Activated gamma-delta T cell (primary cell): Measurements from ENCODE around the gene NDE1.
A peak's percentile ranks its signal among the peaks of the same experiment; 100 is the strongest.
"Not testable (repeated sequence)": the region's sequence is repeated elsewhere in the genome, so short reads cannot be mapped to it uniquely, and the experiment has no call there.

ENCODE experiments used
- DNase-seq: peaks from one replicate; lab custom pipeline; 2025; lab: John Stamatoyannopoulos, UW

NDE1 gene

GRCh38 chr16:15650698-15651171 lies 690 bp downstream of the NDE1 start:
- no peak for DNase-seq

- DNase-seq = no peak
These were observed 2.4 kb downstream of the NDE1 start for GRCh38 chr16:15652293-15653001.

- no peak for DNase-seq
These were observed 3.2 kb downstream of the NDE1 start for GRCh38 chr16:15653227-15653626.

GRCh38 chr16:15654591-15654990 lies 4.5 kb downstream of the NDE1 start:
- DNase-seq = no peak

GRCh38 chr16:15655561-15655960 lies 5.5 kb downstream of the NDE1 start:
- not testable (repeated sequence) for DNase-seq

GRCh38 chr16:15658149-15658548 lies 8.1 kb downstream of the NDE1 start:
- DNase-seq = no peak

GRCh38 chr16:15658556-15658955 lies 8.5 kb downstream of the NDE1 start:
- no peak for DNase-seq

DNA sequence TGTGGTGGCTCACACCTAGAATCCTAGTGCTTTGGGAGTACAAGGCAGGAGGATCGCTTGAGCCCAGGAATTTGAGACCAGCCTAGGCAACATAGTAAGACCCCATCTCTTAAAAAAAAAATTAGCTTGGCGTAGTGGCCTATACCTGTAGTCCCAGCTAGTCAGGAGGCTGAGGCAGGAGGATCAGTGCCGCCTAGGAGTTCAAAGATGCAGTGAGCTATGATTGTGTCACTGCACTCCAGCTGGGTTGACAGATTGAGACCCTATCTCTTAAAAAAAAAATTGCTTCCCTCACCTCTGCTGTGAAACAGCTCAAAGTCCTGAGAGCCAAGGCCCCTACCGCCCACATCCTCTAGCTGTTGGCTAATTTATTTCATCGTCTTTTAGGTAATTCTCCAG lies 10.2 kb downstream of the NDE1 start:
- no peak for DNase-seq

GRCh38 chr16:15665107-15665506 lies 15.1 kb downstream of the NDE1 start:
- DNase-seq = no peak

DNA sequence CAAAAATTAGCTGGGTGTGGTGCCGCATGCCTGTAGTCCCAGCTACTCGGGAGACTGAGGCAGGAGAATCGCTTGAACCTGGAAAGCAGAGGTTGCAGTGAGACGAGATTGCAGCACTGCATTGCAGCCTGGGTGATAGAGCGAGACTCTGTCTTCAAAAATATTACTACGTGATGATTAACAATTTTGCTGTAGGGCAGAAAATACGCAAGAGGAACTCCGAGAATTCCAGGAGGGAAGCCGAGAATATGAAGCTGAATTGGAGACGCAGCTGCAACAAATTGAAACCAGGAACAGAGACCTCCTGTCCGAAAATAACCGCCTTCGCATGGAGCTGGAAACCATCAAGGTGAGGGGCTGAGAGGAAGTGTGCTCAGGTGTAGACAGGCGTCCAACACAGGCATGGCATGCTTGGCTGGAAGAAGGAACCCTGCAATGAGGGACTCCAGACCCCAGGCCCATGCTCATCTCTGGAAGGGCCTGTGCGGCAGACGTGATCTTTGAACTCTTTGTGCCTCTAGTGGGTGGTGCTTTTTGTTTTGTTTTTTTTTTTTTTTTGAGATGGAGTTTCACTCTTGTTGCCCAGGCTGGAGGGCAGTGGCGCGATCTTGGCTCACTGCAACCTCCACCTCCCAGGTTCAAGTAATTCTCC lies 17.2 kb downstream of the NDE1 start:
- DNase-seq = no peak

- DNase-seq = no peak
These were observed 21.6 kb downstream of the NDE1 start for GRCh38 chr16:15671530-15672117.

GRCh38 chr16:15672127-15672513 lies 22.1 kb downstream of the NDE1 start:
- not testable (repeated sequence) for DNase-seq

DNA sequence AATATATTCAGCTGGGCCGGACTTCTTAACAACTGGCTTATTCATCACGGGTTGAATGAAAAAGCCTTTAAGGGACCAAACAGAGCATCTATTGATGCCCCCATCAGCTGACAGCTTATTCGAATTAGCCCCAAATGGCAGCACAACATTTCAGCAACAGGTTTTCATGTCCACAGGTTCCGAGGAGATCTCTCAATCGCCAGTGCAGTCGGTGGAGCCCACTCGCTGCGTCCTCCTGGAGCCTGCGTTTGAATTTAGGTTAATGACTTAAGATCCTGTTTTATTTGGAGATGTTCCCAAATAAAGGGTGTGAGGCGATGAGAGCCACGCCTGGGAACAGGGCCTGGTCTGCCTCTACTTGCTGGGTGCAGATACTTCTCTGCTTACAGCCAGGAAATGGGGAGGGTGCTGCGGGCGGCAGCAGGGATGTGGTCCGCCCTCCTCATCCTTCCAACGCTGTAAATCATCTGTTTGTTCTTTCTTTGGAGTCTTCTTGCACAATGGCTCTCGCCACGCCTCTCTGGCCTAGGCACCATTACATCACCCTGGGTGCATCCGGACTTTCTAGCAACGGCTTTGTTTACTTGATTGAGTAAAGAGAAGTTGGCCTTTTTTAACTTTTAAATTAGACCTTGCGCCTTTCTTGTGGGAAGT lies 22.6 kb downstream of the NDE1 start:
- peak; percentile 18 for DNase-seq

- DNase-seq = no peak
These were observed 24.5 kb downstream of the NDE1 start for GRCh38 chr16:15674571-15674970.

DNA sequence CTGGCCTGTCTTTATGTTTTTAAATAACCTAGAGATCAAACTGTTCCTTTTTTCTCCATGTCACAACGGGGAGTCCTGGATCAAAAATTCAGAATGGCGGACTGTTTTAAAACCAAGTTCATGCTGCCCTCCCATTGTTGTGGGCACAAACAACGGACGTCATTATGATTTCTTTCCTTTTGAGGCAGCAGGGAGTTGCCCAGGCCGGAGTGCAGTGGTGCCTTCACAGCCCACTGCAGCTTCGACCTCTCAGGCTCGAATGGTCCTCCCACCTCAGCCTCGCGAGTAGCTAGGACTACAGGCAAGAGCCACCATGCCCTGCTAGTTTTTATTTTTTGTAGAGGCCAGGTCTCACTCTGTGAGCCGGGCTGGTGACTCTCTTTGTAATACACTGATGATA lies 26.5 kb downstream of the NDE1 start:
- no peak for DNase-seq

DNA sequence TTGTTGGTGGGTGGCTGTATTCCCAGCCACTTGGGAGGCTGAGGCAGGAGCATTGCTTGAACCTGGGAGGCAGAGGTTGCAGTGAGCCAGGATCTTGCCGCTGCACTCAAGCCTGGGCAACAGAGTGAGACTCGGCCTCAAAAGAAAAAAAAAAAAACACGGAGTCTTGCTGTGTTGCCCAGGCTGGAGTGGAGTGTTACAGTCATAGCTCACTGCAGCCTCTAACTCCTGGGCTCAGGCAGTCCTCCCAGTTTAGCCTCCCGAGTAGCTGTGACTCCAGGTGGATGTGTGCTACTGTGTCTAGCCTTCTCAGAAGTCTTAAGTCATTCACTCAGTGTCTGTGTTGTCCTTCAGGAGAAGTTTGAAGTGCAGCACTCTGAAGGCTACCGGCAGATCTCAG lies 27.4 kb downstream of the NDE1 start:
- no peak for DNase-seq

DNA sequence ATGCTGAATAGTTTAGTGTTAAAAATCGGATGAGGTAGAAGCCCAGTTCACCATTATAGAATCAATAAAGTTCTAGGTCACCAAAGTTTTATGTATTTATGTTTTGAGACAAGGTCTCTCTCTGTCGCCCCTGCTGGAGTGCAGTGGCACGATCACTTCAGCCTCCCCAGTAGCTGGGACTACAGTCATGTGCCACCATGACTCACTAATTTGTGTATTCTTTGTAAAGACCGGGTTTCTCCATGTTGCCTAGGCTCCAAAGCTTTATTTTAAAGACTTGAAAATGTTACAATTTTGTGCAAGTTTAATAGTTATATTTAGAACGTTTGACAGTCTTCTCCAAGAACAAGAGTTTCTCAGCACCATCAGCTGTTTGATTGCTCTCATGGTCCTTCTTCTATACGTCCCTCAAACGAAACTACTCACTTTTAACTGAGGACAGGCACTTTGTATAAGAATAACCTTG lies 32.1 kb downstream of the NDE1 start:
- DNase-seq = no peak

DNA sequence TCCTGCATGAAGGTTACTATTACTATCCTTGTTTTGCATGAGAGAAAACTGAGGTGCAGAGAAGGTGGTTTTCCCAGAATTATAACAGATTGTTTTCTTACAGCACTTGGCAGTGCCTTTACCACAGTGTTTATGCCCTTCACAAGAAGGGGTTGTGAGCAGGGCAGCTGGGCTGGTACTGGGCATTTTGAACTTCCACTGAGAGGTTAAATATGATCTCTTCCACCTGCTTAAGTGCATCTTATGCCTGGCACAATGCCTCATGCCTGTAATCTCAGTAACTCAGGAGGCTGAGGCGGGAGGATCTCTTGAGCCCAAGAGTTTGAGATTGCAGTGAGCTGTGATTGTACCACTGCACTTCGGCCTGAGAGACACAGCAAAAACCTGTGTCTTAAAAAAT lies 36.2 kb downstream of the NDE1 start:
- no peak for DNase-seq

- no peak for DNase-seq
These were observed 39.2 kb downstream of the NDE1 start for GRCh38 chr16:15689290-15689689.

GRCh38 chr16:15690296-15690695 lies 40.3 kb downstream of the NDE1 start:
- no peak for DNase-seq

DNA sequence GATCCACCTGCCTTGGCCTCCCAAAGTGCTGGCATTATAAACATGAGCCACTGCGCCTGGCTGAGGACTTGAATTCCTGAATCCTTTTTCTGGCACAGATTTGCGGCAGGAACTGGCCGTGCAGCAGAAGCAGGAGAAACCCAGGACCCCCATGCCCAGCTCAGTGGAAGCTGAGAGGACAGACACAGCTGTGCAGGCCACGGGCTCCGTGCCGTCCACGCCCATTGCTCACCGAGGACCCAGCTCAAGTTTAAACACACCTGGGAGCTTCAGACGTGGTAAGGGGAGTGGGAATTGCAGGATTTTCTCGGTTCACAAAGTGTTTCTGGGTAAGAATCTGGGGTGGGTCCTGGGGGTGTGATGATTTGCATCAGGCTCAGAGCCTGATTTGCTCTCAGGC lies 41.0 kb downstream of the NDE1 start:
- DNase-seq = no peak

DNA sequence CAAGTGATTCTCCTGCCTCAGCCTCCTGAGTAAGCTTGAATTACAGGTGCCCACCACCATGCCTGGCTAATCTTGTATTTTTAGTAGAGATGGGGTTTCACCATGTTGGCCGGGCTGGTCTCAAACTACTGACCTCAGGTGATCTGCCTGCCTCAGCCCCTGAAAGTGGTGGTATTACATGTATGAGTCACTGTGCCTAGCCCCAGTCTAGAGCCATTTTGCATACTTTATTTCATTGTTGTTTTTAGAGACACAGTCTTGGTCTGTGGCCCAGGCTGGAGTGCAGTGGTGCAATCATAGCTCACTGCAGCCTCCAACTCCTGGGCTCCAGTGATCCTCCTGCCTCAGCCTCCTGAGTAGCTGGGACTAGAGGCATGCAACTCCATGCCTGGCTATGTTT lies 42.5 kb downstream of the NDE1 start:
- DNase-seq = not testable (repeated sequence)

DNA sequence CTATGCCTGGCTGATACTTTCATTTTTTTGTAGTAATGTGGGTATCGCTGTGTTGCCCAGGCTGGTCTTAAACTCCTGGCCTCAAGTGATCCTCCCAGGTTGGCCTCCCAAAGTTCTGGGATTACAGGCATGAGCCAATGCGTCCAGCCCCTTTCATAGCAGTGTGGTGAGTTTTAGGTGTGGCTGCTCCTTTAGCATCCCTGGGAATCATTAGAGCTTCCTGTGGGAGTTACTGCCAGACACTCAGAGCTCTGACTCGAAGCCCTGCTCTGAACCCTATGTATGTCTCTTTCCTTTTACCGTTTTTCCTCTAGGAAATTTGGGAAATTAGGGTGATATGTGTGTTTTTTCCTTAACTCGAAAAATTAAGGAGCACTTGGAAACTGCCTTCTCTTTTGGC lies 44.5 kb downstream of the NDE1 start:
- no peak for DNase-seq
